ENCODE measurements around the gene C11orf71.

C11orf71 gene

DNA sequence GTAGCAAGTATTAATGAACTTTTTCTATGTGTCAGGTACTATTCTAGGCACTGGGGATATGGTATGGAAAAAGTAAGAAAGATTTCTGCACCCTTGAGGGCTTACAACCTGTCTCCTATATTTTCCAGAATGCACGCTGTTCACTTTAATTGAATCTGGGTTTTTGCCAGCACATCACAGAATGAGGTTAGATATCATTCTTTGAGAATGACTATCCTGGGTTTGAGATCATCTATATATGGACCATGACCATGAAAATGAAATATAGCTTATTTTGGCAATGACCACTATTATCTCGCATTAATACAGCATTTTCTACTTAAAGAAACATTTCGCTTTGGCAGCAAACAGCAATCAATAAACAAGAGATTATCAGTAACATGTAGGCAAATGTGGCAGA is 46.9 kb downstream of the C11orf71 start:
- no peak for FAIRE-seq

DNA sequence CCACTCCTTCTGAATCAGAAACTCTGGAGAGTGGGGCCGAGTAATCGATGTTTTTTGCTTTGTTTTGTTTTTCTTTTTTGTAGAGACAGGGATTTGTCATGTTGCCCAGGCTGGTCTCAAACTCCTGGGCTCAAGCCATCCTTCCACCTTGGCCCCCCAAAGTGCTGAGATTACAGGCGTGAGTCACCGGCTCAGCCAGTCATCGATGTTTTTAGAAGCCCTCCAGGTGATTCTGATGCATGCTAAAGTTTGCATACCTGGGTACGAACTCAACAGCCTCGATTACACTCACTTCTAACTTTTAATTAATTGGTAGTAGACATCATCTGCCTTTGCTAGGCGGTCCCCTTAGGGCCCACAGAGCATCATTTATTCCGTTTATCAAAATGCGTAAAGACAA is 50.3 kb downstream of the C11orf71 start:
- FAIRE-seq = no peak
